ENCODE results near the gene JMJD1C.
"Not testable (repeated sequence)": the region's sequence is repeated elsewhere in the genome, so short reads cannot be mapped to it uniquely, and the experiment has no call there.

The JMJD1C gene

DNA sequence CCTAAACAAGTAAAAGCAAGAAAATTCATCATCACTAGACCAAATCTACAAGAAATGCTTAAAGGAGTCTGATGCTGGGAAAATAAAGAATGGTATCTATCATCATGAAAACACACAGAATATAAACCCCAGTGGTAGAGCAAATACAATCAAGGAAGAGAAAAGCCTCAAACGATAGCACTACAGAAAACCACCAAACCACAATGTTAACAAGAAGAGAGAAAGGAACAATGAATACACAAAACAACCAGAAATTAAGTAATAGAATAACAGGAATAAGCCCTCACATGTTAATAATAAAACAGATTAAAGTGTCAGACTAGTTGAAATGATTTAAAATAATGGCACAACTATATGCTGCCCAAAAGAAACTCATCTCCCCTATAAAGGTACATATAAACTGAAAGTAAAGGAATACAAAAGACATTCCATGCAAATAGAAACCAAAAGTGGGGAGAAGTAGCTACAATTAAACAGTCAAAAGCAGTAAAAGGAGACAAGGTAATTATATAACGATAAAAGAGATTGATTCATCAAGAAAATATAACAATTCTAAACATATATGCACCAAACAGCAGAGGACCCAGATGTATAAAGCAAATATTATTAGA is 77.3 kb downstream of the JMJD1C start:
- Histone ChIP-seq H3K27me3 (ENCODE audit: low read depth, low read length) (no peaks in the 10 kb centered on the region), H3K4me1 (ENCODE audit: control insufficient read depth in 1 of 2, insufficient read depth in 2 of 2, low read length in 2 of 2) (peaks cover 0 to 11% of the 10 kb centered on the region in 2 donors), H3K4me3 (ENCODE audit: low read depth in 1 of 2, low read length in 2 of 2) (no peak overlapping the region), H3K36me3 (ENCODE audit: control insufficient read depth in 1 of 2, insufficient read depth in 2 of 2, low read length in 2 of 2) (no peaks in the 10 kb centered on the region), H3K27ac (ENCODE audit: low read length) (no peak overlapping the region), H3K9me3 (ENCODE audit: control insufficient read depth in 1 of 2, low read length in 2 of 2) (peaks cover 0 to 3% of the 10 kb centered on the region in 2 donors)

GRCh38 chr10:63385254-63385653 is 80.5 kb downstream of the JMJD1C start:
- no peaks in the 10 kb centered on the region for H3K9me3 ChIP-seq (ENCODE audit: control insufficient read depth in 1 of 2, low read length in 2 of 2)
- H3K4me1 ChIP-seq (ENCODE audit: control insufficient read depth in 1 of 2, insufficient read depth in 2 of 2, low read length in 2 of 2): peaks cover 0 to 11% of the 10 kb centered on the region in 2 donors
- H3K27me3 ChIP-seq (ENCODE audit: low read depth, low read length): no peaks in the 10 kb centered on the region
- H3K4me3 ChIP-seq (ENCODE audit: low read depth in 1 of 2, low read length in 2 of 2): no peak overlapping the region
- H3K27ac ChIP-seq (ENCODE audit: low read length): no peak overlapping the region
- H3K36me3 ChIP-seq (ENCODE audit: control insufficient read depth in 1 of 2, insufficient read depth in 2 of 2, low read length in 2 of 2): no peaks in the 10 kb centered on the region

DNA sequence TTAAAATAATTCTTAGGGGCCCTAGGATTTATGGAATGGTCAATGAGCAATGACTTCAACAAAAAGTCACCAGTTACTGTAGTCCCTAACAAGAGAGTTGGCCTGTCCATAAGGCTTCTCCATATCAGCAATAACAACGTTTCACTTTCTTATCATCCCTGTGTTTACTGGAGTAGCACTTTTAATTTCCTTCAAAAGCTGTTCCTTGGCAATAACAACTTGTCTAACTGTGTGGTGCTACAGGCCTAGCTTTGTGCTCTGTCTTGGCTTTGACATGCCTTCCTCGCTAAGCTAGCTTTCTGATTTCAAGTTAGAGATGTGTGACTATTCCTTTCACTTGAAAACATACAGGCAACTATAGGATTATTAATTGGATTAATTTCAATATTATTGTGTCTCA is 81.1 kb downstream of the JMJD1C start:
- H3K4me1 ChIP-seq (ENCODE audit: control insufficient read depth in 1 of 2, insufficient read depth in 2 of 2, low read length in 2 of 2): peaks cover 0 to 11% of the 10 kb centered on the region in 2 donors
- H3K4me3 ChIP-seq (ENCODE audit: low read depth in 1 of 2, low read length in 2 of 2): no peak overlapping the region
- no peaks in the 10 kb centered on the region for H3K27me3 ChIP-seq (ENCODE audit: low read depth, low read length)
- no peaks in the 10 kb centered on the region for H3K9me3 ChIP-seq (ENCODE audit: control insufficient read depth in 1 of 2, low read length in 2 of 2)
- H3K36me3 ChIP-seq (ENCODE audit: control insufficient read depth in 1 of 2, insufficient read depth in 2 of 2, low read length in 2 of 2): no peaks in the 10 kb centered on the region
- H3K27ac ChIP-seq (ENCODE audit: low read length): no peak overlapping the region

- Histone ChIP-seq H3K27ac (ENCODE audit: low read length) (no peak overlapping the region), H3K9me3 (ENCODE audit: control insufficient read depth in 1 of 2, low read length in 2 of 2) (no peaks in the 10 kb centered on the region), H3K36me3 (ENCODE audit: control insufficient read depth in 1 of 2, insufficient read depth in 2 of 2, low read length in 2 of 2) (peaks cover 0 to 5% of the 10 kb centered on the region in 2 donors), H3K27me3 (ENCODE audit: low read depth, low read length) (no peaks in the 10 kb centered on the region), H3K4me3 (ENCODE audit: low read depth in 1 of 2, low read length in 2 of 2) (no peak overlapping the region), H3K4me1 (ENCODE audit: control insufficient read depth in 1 of 2, insufficient read depth in 2 of 2, low read length in 2 of 2) (peaks cover 0 to 11% of the 10 kb centered on the region in 2 donors)
Observed at GRCh38 chr10:63384001-63384400, 81.8 kb downstream of the JMJD1C start.

- Histone ChIP-seq H3K4me3 (ENCODE audit: low read depth in 1 of 2, low read length in 2 of 2) (no peak overlapping the region), H3K4me1 (ENCODE audit: control insufficient read depth in 1 of 2, insufficient read depth in 2 of 2, low read length in 2 of 2) (peaks cover 0 to 11% of the 10 kb centered on the region in 2 donors), H3K27me3 (ENCODE audit: low read depth, low read length) (no peaks in the 10 kb centered on the region), H3K9me3 (ENCODE audit: control insufficient read depth in 1 of 2, low read length in 2 of 2) (no peaks in the 10 kb centered on the region), H3K27ac (ENCODE audit: low read length) (no peak overlapping the region), H3K36me3 (ENCODE audit: control insufficient read depth in 1 of 2, insufficient read depth in 2 of 2, low read length in 2 of 2) (peaks cover 0 to 5% of the 10 kb centered on the region in 2 donors)
Observed at GRCh38 chr10:63383141-63383540, 82.6 kb downstream of the JMJD1C start.

GRCh38 chr10:63382066-63382465 is 83.7 kb downstream of the JMJD1C start:
- H3K27me3 ChIP-seq (ENCODE audit: low read depth, low read length): no peaks in the 10 kb centered on the region
- no peaks in the 10 kb centered on the region for H3K9me3 ChIP-seq (ENCODE audit: control insufficient read depth in 1 of 2, low read length in 2 of 2)
- H3K4me3 ChIP-seq (ENCODE audit: low read depth in 1 of 2, low read length in 2 of 2): no peak overlapping the region
- peaks cover 0 to 5% of the 10 kb centered on the region in 2 donors for H3K36me3 ChIP-seq (ENCODE audit: control insufficient read depth in 1 of 2, insufficient read depth in 2 of 2, low read length in 2 of 2)
- peaks cover 0 to 11% of the 10 kb centered on the region in 2 donors for H3K4me1 ChIP-seq (ENCODE audit: control insufficient read depth in 1 of 2, insufficient read depth in 2 of 2, low read length in 2 of 2)
- no peak overlapping the region for H3K27ac ChIP-seq (ENCODE audit: low read length)

DNA sequence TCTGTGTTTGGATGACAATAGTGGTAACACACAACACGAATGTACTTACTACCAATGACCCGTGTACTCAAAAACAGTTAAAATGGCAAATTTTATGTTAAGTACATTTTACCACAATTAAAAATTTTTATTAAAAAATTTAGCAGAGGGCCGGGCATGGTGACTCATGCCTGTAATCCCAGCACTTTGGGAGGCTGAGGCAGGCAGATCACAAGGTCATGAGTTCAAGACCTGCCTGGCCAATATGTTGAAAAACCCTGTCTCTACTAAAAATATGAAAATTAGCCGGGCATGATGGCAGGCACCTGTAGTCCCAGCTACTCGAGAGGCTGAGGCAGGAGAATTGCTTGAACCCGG is 88.5 kb downstream of the JMJD1C start:
- H3K4me3 ChIP-seq (ENCODE audit: low read depth in 1 of 2, low read length in 2 of 2): not testable (repeated sequence)

GRCh38 chr10:63376560-63377304 is 89.0 kb downstream of the JMJD1C start:
- Histone ChIP-seq H3K36me3 (ENCODE audit: control insufficient read depth in 1 of 2, insufficient read depth in 2 of 2, low read length in 2 of 2) (peaks cover 0 to 5% of the 10 kb centered on the region in 2 donors), H3K4me3 (ENCODE audit: low read depth in 1 of 2, low read length in 2 of 2) (no peak overlapping the region), H3K27ac (ENCODE audit: low read length) (no peak overlapping the region)

More for the DNA sequence above, 88.5 kb downstream of the JMJD1C start:
- H3K27ac ChIP-seq (ENCODE audit: low read length); H3K4me1 ChIP-seq (ENCODE audit: control insufficient read depth in 1 of 2, insufficient read depth in 2 of 2, low read length in 2 of 2); H3K9me3 ChIP-seq (ENCODE audit: control insufficient read depth in 1 of 2, low read length in 2 of 2); H3K27me3 ChIP-seq (ENCODE audit: low read depth, low read length); H3K36me3 ChIP-seq (ENCODE audit: control insufficient read depth in 1 of 2, insufficient read depth in 2 of 2, low read length in 2 of 2): not testable (repeated sequence)

DNA sequence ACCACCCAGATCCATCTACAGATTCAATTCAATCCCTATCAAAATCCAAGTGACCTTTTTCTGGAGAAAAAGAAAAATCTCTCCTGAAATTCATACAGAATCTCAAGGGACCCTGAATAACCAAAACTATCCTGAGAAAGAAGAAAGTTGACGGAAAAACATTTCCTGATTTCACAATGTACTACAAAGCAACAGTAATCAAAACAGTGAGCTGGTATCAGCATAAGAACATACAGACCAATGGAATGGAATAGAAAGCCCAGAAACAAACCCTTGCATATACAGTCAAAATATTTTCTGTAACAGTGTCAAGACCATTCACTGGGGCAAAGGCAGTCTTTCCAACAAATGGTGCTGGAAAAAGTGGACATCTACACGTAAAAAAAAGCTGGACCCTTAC is 89.9 kb downstream of the JMJD1C start:
- Histone ChIP-seq H3K27ac (ENCODE audit: low read length) (no peak overlapping the region), H3K36me3 (ENCODE audit: control insufficient read depth in 1 of 2, insufficient read depth in 2 of 2, low read length in 2 of 2) (peaks cover 0 to 5% of the 10 kb centered on the region in 2 donors), H3K9me3 (ENCODE audit: control insufficient read depth in 1 of 2, low read length in 2 of 2) (no peaks in the 10 kb centered on the region)

More at GRCh38 chr10:63376560-63377304, 89.0 kb downstream of the JMJD1C start:
- Histone ChIP-seq H3K4me1 (ENCODE audit: control insufficient read depth in 1 of 2, insufficient read depth in 2 of 2, low read length in 2 of 2) (no peaks in the 10 kb centered on the region), H3K9me3 (ENCODE audit: control insufficient read depth in 1 of 2, low read length in 2 of 2) (no peaks in the 10 kb centered on the region), H3K27me3 (ENCODE audit: low read depth, low read length) (no peaks in the 10 kb centered on the region)

GRCh38 chr10:63375458-63375857 is 90.3 kb downstream of the JMJD1C start:
- peaks cover 0 to 5% of the 10 kb centered on the region in 2 donors for H3K36me3 ChIP-seq (ENCODE audit: control insufficient read depth in 1 of 2, insufficient read depth in 2 of 2, low read length in 2 of 2)
- H3K4me3 ChIP-seq (ENCODE audit: low read depth in 1 of 2, low read length in 2 of 2): no peak overlapping the region
- H3K27ac ChIP-seq (ENCODE audit: low read length): no peak overlapping the region
- H3K4me1 ChIP-seq (ENCODE audit: control insufficient read depth in 1 of 2, insufficient read depth in 2 of 2, low read length in 2 of 2): no peaks in the 10 kb centered on the region
- H3K27me3 ChIP-seq (ENCODE audit: low read depth, low read length): no peaks in the 10 kb centered on the region
- no peaks in the 10 kb centered on the region for H3K9me3 ChIP-seq (ENCODE audit: control insufficient read depth in 1 of 2, low read length in 2 of 2)

More for the DNA sequence above, 89.9 kb downstream of the JMJD1C start:
- H3K27me3 ChIP-seq (ENCODE audit: low read depth, low read length): no peaks in the 10 kb centered on the region
- H3K4me3 ChIP-seq (ENCODE audit: low read depth in 1 of 2, low read length in 2 of 2): no peak overlapping the region
- H3K4me1 ChIP-seq (ENCODE audit: control insufficient read depth in 1 of 2, insufficient read depth in 2 of 2, low read length in 2 of 2): no peaks in the 10 kb centered on the region

DNA sequence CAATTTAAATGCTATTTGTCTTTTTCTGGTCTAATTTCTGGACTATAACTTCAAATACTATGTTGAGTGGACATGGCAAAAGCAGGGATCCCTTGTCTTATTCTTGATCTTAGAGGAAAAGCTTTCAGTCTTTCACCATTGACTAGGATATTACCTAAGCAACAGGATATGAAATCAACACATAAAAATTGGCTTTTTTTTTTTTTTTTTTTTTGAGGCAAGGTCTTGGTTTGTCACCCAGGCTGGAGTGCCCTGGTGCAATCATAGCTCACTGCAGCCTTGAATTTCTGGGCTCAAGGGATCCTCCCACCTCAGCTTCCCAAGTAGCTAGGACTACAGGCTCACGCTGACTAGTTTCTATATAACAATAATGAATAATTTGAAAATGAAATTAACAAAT is 90.8 kb downstream of the JMJD1C start:
- Histone ChIP-seq H3K4me1 (ENCODE audit: control insufficient read depth in 1 of 2, insufficient read depth in 2 of 2, low read length in 2 of 2) (no peaks in the 10 kb centered on the region), H3K27ac (ENCODE audit: low read length) (no peak overlapping the region), H3K9me3 (ENCODE audit: control insufficient read depth in 1 of 2, low read length in 2 of 2) (no peaks in the 10 kb centered on the region), H3K4me3 (ENCODE audit: low read depth in 1 of 2, low read length in 2 of 2) (no peak overlapping the region), H3K27me3 (ENCODE audit: low read depth, low read length) (no peaks in the 10 kb centered on the region), H3K36me3 (ENCODE audit: control insufficient read depth in 1 of 2, insufficient read depth in 2 of 2, low read length in 2 of 2) (peaks cover 0 to 5% of the 10 kb centered on the region in 2 donors)

All from muscle layer of duodenum (tissue), 2 donors.